Esophagus (tissue), 2 donors: Measurements from ENCODE around the gene SERPINA4. TPM values are rescaled to one million over a fixed set of nuclear protein-coding genes. Genes with fewer than 3 reads are reported as not detected.

Experiments
- H3K27ac ChIP-seq, 2 donors: one replicate each; pipeline ENCODE4 v1.5.1; 2013; ENCODE audit warnings: low read depth in 2 of 2, mild to moderate bottlenecking in 2 of 2, inconsistent platforms in 1 of 2, low read length in 1 of 2, moderate library complexity in 1 of 2
- H3K27me3 ChIP-seq, 2 donors: one replicate each; pipeline ENCODE4 v1.6.1; 2013; ENCODE audit warnings: low read length in 2 of 2, control low read depth in 1 of 2, mild to moderate bottlenecking in 1 of 2; ENCODE audit not compliant: insufficient read depth in 2 of 2, control insufficient read depth in 1 of 2
- H3K36me3 ChIP-seq, 2 donors: one replicate each; pipeline ENCODE4 v1.6.1; 2013; ENCODE audit warnings: low read length in 1 of 2; ENCODE audit not compliant: control insufficient read depth in 2 of 2, insufficient read depth in 2 of 2
- H3K4me1 ChIP-seq, 2 donors: one replicate each; pipeline ENCODE4 v1.6.1; 2013; ENCODE audit warnings: low read length in 1 of 2; ENCODE audit not compliant: control insufficient read depth in 2 of 2, insufficient read depth in 2 of 2
- H3K4me3 ChIP-seq, 2 donors: one replicate each; pipeline ENCODE4 v1.5.1; 2013; ENCODE audit warnings: low read length in 2 of 2, mild to moderate bottlenecking in 2 of 2, low read depth in 1 of 2, moderate library complexity in 1 of 2
- H3K9me3 ChIP-seq, 2 donors: one replicate each; pipeline ENCODE4 v1.6.1; 2013; ENCODE audit warnings: mild to moderate bottlenecking in 2 of 2, low read depth in 1 of 2, low read length in 1 of 2, moderate library complexity in 1 of 2; ENCODE audit not compliant: control insufficient read depth in 2 of 2, insufficient read depth in 1 of 2
- WGBS, 2 donors: extraction: QIAGEN DNeasy Blood & Tissue Kit; methylation state at CpG; one replicate each; pipeline ENCODE4 v1.1.7; 2013; 5-methylcytosine and 5-hydroxymethylcytosine counted together
- polyA plus RNA-seq, 2 donors: library from polyadenylated mRNA; stranded (reverse); fragments of 200-250 nt; gene quantifications; one replicate each; pipeline ENCODE4 v1.2.3, GENCODE V29; 2013
- donor health status: healthy with polysubstance abuse.
- donor health status: Bipolar disorder and iron deficiency.

SERPINA4 gene
- polyA plus RNA-seq, 2 donors, result not detected

DNA sequence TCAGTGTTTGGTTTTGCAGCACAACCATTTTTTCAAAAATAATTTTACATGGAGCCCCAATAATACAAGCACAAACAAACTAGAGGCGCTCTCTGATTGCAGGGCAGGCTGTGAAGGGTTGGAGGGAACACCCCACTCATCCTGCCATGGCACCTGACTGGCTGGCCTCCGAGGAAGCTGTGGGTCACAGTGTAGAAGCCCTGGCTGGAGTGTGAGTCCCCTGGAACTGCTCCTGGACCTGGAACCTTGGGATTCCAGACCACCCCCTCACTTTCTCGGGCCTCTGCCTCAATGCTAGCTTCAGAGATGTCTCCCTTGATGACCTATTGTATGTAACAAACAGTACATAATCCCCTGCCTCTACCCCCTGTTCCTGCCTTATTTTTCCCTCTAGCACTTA lies 37.1 kb upstream of the SERPINA4 start:
- Histone ChIP-seq H3K27me3 (no peaks in the 10 kb centered on the region), H3K27ac (no peak overlapping the region), H3K9me3 (no peaks in the 10 kb centered on the region), H3K4me1 (no peaks in the 10 kb centered on the region), H3K36me3 (no peaks in the 10 kb centered on the region), H3K4me3 (no peak overlapping the region)
- 58 to 71% methylated on average over 3 of the region's 3 CpGs for WGBS, 2 donors

DNA sequence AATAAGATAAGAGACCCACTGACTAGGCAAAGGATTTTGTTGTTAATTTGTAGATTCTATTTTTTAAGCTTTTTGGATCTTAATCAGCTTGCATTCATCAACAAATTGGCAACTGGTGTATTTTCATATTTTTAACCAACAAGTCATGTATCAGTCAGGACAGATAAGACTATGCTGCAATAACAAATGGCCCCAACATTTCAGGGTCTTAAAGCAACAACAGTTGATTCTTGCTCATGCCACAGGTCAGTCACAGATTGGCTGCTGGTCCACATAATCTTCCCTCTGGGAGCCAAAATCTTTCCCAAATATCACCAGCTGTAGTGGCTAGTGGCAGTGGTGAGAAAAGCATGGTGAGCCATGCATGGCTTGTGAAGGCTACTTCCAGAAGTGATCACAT lies 30.1 kb upstream of the SERPINA4 start:
- Histone ChIP-seq H3K4me3 (no peak overlapping the region), H3K4me1 (no peaks in the 10 kb centered on the region), H3K9me3 (no peaks in the 10 kb centered on the region), H3K27me3 (no peaks in the 10 kb centered on the region), H3K36me3 (no peaks in the 10 kb centered on the region), H3K27ac (no peak overlapping the region)

DNA sequence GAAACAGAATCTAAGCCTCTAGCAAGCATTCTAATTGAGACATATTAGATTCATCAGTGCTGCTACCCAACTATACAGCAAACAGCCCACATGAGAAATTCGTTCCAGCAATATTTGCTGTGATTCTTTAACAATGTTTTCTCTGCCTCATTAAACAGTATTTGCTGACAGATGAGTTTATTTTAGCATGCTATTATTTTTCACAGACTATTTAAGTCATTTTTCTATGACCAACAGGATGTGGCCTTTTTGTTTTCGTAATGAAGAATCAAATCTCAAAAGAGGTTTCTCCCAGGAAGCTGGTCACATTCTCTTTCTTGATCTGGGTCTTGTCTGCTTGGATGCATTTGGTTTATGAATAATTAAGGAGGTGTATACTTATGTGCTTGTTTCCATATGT lies 28.8 kb upstream of the SERPINA4 start:
- H3K4me3 ChIP-seq, result no peak overlapping the region
- 49 to 56% methylated on average over 2 of the region's 2 CpGs for WGBS, 2 donors
- no peaks in the 10 kb centered on the region for H3K4me1 ChIP-seq

DNA sequence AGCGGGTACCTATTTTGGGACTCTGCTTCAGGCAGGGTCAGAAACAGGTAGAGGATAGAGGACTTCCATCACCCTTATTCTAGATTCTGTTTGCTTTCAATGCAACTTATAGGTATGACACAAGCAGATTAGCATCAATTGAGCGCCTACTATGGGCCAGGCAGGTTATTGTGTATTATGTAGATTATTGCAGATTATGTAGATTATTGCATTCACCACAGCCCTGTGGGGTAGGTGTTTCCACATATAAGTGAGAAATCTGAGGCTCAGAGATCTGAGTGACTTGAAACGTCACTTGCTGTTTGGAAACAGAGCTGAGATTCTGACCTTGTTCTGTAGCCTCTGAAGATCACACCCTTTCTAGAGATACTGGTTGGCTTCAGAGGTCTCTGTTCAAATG lies 25.7 kb upstream of the SERPINA4 start:
- H3K27me3 ChIP-seq, result no peaks in the 10 kb centered on the region

More for the DNA sequence above, 28.8 kb upstream of the SERPINA4 start:
- H3K36me3 ChIP-seq, result no peaks in the 10 kb centered on the region
- H3K27me3 ChIP-seq, result no peaks in the 10 kb centered on the region
- H3K27ac ChIP-seq, result no peak overlapping the region
- H3K9me3 ChIP-seq, result no peaks in the 10 kb centered on the region

DNA sequence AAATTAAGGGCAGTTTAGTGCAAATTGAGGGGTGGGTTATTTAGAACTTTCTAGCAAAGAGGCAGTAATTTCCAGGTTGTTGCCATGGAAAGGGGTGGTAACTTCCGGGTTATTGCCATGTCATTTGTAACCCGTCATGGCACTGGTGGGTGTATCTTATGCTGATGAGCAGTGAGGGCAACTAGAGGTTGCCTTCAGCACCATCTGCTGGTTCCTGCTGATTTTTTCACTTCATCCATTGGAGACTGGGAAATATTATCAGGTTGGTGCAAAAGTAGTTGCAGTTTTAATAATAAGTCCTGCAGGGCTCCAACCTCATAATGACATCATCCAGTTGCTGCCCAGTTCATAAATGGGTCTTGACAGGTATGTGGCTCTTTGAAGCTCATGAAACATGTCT lies 24.4 kb upstream of the SERPINA4 start:
- H3K4me1 ChIP-seq, result peaks cover 0 to 2% of the 10 kb centered on the region in 2 donors
- no peaks in the 10 kb centered on the region for H3K9me3 ChIP-seq
- no peak overlapping the region for H3K27ac ChIP-seq
- H3K27me3 ChIP-seq, result no peaks in the 10 kb centered on the region
- WGBS, 2 donors, result 54 to 60% methylated on average over 2 of the region's 2 CpGs
- no peak overlapping the region for H3K4me3 ChIP-seq
- H3K36me3 ChIP-seq, result no peaks in the 10 kb centered on the region

More for the DNA sequence above, 25.7 kb upstream of the SERPINA4 start:
- Histone ChIP-seq H3K4me1 (peaks cover 0 to 2% of the 10 kb centered on the region in 2 donors), H3K36me3 (no peaks in the 10 kb centered on the region), H3K9me3 (no peaks in the 10 kb centered on the region), H3K27ac (no peak overlapping the region), H3K4me3 (no peak overlapping the region)
- WGBS, 2 donors, result 74 to 82% methylated on average over 3 of the region's 3 CpGs

DNA sequence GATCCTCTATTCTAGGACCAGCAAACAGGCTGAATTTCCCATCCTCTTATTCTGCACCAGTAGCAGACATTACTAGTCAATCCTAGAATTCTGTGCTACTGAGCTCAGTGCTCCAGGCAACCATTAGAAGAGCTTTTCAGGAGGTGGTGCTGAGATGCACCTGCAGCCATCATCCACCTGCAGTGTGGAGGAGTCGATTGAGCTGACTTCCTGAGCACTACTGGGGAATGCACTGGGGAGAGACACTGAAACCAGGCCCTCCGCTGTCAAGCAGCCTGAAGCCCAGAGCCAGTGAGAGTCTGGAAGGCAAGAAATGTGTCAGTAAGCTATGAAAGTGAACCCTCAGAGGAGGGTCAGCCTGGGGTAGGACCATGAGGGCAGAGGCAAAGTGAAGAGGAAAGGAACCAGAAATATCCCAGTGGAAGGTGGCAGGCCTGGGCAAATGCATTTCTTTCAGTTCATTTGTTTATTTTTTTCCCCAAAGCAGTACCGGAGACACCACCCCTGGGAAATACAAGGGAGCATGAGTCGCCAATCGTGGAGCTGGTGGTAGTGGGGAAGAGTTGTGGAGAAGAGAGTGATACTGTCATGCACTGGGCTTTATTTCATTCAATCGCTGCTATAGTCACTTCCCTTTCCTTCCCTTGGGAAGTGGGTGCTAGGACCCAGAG lies 23.0 kb upstream of the SERPINA4 start:
- Histone ChIP-seq H3K27me3 (no peaks in the 10 kb centered on the region), H3K27ac (no peak overlapping the region), H3K36me3 (no peaks in the 10 kb centered on the region), H3K4me3 (no peak overlapping the region), H3K4me1 (peaks cover 0 to 11% of the 10 kb centered on the region in 2 donors), H3K9me3 (no peaks in the 10 kb centered on the region)
- whole genome bisulfite sequencing, 2 donors, result 82 to 87% methylated on average over 6 of the region's 6 CpGs

DNA sequence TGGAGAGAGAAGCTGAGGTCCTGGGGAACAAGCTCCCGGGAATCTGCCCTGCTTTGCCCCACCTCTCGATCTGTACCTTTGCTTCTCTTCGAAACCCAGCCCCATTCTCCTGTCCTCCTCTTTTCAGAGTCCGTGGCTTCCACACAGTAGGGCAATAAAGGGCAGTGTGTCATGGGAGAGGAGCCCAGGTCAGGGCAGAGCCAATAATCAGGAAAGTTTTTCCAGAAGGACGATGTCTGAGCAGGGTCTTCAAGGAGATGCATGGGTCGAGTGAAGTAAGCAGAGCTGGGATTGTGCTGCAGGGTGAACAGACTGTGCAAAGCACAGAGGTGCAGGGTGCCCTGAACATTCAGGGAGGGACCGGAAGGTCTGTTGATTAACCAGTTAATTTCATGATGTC lies 22.1 kb upstream of the SERPINA4 start:
- WGBS, 2 donors, result 84 to 85% methylated on average over 7 of the region's 7 CpGs
- H3K4me3 ChIP-seq, result no peak overlapping the region

DNA sequence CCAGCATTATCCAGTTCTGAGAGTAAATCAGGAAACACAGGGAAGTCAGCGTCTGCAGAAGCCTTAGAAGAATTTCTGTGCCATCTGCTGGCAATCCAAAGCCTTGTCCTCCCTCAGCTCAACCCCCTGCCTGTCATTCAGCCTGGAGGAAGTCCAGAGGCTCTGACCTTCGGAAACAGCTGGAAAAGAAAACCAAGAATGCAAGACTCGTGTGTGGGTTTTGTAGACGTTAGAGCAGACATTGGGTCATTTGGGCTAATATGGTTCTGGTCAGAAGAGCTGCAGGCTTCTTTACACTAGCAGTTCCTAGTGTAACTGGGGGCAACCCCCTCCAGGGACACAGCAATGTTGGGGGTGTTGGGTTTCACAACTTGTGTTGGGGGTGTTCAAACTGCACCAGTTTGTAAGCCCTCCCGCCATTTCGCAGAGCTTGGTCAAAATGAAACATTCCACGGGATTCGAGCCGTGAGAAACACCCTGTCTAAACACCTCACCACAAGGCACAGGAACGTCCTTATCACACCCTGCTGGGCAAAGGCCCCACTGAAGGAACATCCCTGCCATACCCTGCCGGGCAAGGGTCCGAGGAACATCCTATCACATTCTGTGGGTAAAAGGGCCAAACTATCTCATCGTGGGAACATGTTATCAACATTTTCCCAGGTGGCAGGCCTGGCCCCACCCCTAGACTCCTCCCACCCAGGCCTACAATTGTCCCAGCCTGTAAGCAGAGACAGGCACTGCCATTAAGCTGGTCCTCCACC lies 21.0 kb upstream of the SERPINA4 start:
- no peaks in the 10 kb centered on the region for H3K27me3 ChIP-seq
- H3K9me3 ChIP-seq, result no peaks in the 10 kb centered on the region
- 37 to 56% methylated on average over 13 of the region's 13 CpGs for WGBS, 2 donors
- H3K27ac ChIP-seq, result no peak overlapping the region
- no peaks in the 10 kb centered on the region for H3K36me3 ChIP-seq
- H3K4me3 ChIP-seq, result no peak overlapping the region
- peaks cover 0 to 16% of the 10 kb centered on the region in 2 donors for H3K4me1 ChIP-seq

More for the DNA sequence above, 22.1 kb upstream of the SERPINA4 start:
- Histone ChIP-seq H3K27ac (no peak overlapping the region), H3K9me3 (no peaks in the 10 kb centered on the region), H3K4me1 (peaks cover 0 to 16% of the 10 kb centered on the region in 2 donors), H3K27me3 (no peaks in the 10 kb centered on the region), H3K36me3 (no peaks in the 10 kb centered on the region)

DNA sequence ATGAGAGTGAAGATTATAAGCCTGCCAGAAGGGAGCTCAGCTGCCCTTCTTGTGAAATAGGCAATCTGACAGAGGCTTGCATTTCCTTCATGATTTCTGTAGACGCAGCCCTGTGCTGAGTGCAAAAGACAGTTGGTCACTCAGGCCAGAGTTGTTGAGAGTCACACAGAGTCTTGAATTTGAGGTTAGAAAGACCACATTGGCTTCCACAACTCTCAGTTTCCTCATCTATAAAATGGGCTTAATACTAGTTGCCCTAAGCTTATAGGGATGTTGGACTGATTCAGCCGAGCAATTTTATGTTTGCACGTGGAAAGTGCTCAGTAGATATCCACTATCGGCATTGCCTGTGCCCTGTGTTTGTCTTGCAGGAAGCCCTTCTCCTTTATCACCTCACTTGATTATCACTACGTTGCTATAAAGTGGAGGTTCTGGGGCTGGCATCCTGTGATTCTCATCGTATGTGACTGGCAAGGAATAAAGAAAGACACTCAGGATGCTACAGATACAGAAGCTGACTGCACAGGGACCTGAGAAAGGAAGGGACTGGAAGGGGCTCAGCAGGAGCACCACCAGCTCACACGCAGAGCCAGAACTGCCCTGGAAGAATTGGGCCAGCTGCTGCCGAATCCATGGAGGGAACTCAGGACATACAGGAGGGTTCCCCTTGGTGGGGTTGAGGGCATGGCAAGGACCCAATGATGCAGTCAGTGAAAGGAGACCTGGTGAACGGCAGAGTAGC lies 19.8 kb upstream of the SERPINA4 start:
- Histone ChIP-seq H3K4me3 (no peak overlapping the region), H3K27ac (no peak overlapping the region), H3K27me3 (no peaks in the 10 kb centered on the region), H3K36me3 (no peaks in the 10 kb centered on the region), H3K4me1 (peaks cover 0 to 16% of the 10 kb centered on the region in 2 donors), H3K9me3 (no peaks in the 10 kb centered on the region)
- WGBS, 2 donors, result 82 to 86% methylated on average over 9 of the region's 9 CpGs
